Tongue (tissue), 2 donors: ENCODE measurements around the gene MCRIP2. TPM values are rescaled to one million over a fixed set of nuclear protein-coding genes. Genes with fewer than 3 reads are reported as not detected.

ENCODE experiments used
- DNase-seq: peaks from one replicate; pipeline ENCODE4 v3.0.0-alpha.2; 2015
- total RNA-seq: library from RNA; depleted of rRNA; stranded (reverse); fragments of >200 nt; gene quantifications from one replicate; pipeline ENCODE4 v1.2.3, GENCODE V29; 2014

Gene MCRIP2
- total RNA-seq, 1 donor from 2014 or later, result 19.7 TPM

DNA sequence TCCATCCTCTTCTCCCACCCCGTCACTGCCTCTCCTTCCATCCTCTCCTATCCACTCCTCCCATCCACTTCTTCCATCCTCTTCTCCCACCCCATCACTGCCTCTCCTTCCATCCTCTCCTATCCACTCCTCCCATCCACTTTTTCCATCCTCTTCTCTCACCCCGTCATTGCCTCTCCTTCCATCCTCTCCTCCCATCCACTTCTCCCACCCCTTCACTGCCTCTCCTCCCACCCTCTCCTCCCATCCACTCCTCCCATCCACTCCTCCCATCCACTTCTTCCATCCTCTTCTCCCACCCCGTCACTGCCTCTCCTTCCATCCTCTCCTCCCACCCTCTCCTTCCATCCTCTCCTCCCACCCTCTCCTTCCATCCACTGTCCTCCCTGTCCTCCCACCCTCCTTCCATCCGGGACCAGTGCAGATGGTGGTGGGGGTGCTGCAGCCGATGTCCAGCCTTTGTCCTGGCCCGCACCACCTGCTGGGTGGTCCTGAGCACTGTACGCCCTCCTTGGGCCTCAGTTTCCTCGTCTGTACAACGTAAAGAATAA lies 9.7 kb upstream of the MCRIP2 start:
- no peak for DNase-seq

DNA sequence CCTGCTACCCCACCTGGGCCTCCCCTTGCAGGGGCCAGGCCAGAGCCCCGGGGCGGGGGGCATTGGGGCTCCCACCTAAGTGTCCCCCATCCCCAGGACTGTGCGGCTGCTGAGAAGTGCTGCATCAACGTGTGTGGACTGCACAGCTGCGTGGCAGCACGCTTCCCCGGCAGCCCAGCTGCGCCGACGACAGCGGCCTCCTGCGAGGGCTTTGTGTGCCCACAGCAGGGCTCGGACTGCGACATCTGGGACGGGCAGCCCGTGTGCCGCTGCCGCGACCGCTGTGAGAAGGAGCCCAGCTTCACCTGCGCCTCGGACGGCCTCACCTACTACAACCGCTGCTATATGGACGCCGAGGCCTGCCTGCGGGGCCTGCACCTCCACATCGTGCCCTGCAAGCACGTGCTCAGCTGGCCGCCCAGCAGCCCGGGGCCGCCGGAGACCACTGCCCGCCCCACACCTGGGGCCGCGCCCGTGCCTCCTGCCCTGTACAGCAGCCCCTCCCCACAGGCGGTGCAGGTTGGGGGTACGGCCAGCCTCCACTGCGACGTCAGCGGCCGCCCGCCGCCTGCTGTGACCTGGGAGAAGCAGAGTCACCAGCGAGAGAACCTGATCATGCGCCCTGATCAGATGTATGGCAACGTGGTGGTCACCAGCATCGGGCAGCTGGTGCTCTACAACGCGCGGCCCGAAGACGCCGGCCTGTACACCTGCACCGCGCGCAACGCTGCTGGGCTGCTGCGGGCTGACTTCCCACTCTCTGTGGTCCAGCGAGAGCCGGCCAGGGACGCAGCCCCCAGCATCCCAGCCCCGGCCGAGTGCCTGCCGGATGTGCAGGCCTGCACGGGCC lies 8.9 kb upstream of the MCRIP2 start:
- no peak for DNase-seq

DNA sequence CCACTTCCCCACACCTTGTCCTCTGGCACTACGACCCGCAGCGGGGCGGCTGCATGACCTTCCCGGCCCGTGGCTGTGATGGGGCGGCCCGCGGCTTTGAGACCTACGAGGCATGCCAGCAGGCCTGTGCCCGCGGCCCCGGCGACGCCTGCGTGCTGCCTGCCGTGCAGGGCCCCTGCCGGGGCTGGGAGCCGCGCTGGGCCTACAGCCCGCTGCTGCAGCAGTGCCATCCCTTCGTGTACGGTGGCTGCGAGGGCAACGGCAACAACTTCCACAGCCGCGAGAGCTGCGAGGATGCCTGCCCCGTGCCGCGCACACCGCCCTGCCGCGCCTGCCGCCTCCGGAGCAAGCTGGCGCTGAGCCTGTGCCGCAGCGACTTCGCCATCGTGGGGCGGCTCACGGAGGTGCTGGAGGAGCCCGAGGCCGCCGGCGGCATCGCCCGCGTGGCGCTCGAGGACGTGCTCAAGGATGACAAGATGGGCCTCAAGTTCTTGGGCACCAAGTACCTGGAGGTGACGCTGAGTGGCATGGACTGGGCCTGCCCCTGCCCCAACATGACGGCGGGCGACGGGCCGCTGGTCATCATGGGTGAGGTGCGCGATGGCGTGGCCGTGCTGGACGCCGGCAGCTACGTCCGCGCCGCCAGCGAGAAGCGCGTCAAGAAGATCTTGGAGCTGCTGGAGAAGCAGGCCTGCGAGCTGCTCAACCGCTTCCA lies 8.1 kb upstream of the MCRIP2 start:
- DNase-seq, result no peak

DNA sequence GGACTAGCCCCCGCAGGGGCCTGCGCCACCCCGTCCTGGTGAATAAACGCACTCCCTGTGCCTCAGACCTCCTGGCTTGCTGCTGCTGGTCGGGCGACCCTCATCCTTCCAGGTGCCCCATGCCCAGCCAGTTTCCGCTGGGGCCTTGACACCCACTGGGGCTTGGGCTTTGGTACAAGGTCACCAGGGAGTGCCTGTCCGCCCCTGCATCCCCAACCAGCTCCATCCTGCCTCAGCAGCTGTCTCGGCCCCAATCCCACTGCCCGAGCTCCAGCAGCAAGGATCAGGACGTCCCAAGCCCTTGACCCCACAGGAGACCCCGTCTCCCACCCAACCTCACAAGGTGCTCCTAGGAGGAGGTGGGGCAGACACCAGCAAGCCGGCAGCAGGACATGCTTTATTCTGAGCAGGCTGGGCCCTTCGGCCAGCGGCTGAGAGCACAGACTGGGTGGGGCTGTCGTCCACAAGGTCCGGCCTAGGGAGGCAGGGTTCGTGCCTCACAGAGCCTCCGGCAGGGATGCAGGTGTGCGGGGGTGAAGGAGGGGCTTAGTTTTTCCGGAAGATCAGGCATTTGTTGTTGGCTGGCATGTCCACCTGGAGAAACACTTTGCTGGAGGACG lies 7.5 kb upstream of the MCRIP2 start:
- no peak for DNase-seq

DNA sequence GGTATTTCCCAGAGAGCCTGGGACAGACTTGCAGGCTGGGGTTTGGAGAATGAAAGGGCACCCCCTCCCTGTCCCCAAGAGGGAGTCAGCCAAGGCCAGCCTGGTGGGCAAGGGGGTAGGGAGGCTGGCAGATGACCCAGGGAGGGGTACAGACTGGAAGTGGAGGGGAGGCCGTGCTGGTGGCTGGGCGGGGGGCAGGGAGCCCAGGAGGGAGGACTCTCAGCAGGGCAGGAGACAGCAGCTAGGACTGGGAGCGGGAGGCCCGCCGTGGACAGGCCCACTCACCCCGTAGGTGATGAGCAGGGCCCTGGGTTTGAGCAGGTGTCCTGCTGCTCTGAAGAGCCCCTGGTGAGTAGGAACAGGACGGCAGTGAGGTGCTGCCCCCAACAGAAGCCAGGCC lies 6.6 kb upstream of the MCRIP2 start:
- DNase-seq, result no peak

DNA sequence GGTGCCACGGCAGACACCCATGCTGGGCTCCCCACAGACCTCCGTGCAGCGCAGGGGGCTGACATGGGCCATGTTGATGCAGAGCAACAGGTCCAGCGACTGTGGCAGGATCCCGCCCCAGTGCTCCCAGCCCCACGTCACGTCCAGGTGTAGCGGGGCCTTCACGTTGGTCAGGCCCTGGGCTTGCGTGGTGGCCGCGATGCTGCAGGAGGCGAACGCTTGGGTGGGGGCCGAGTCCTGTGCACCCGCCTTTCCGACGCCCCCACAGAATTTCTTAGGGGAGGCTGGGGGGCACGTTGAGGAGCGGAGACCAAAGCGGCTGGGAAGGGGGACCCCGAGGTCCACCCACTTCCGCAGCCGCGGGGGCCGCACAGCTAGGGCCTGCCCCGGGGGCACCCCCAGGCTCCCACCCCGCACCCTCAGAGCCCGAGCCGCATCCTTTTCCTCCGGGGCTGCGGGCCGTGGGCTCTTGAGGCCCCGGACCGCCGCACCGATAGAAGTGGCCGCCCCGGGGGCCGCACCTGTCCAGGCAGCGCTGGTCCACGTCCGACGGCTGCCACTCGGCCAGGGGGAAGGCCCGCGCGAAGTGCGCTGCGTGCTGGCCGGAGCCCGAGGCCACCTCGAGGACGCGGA lies 5.9 kb upstream of the MCRIP2 start:
- DNase-seq, result no peak

DNA sequence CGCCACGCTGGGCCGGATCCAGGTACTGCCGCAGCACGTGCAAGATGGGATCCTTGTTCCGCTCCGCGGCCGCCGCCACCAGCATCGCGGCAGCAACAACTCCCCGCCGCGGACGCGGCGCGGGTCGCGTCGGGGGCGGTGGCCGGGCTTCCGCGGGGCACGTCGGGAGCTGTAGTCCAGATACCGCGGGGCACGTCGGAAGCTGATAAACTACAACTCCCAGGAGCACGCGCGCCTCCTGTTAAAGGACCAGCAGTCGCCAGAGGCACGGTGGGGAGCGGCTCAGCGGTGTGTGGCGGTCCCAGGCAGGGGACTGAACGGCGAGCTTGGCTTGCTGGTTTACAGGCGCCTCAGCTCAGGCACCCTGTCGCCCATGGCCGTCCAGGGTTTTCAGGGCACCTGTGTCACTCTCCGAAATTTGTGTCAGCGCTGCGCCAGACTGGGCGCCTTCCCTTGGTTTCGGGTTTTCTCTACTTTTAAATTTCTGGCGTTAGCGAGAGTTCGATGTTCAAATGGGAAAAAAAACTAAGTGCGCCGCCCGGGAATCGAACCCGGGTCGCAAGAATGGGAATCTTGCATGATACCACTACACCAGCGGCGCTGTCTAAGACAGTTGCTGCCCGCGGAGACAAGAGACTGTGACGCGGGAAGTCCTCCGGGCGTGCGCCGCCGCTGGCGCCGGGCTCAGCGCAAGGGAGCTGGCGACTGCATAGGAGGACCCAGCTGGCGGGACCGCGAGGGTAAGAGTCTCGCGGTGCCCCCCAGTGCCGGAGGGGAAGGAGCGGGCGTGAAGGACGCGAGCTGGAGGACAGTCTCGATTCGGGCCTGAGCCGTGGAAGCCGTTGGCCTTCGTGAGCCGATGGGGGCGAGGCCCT lies 5.2 kb upstream of the MCRIP2 start, which contains the start of gene METTL26:
METTL26 (minus strand) TSS at position 100 of the 875 bp plus-strand sequence; CDS start at position 85, 15 bp downstream.
- DNase-seq, result peak; percentile 98

DNA sequence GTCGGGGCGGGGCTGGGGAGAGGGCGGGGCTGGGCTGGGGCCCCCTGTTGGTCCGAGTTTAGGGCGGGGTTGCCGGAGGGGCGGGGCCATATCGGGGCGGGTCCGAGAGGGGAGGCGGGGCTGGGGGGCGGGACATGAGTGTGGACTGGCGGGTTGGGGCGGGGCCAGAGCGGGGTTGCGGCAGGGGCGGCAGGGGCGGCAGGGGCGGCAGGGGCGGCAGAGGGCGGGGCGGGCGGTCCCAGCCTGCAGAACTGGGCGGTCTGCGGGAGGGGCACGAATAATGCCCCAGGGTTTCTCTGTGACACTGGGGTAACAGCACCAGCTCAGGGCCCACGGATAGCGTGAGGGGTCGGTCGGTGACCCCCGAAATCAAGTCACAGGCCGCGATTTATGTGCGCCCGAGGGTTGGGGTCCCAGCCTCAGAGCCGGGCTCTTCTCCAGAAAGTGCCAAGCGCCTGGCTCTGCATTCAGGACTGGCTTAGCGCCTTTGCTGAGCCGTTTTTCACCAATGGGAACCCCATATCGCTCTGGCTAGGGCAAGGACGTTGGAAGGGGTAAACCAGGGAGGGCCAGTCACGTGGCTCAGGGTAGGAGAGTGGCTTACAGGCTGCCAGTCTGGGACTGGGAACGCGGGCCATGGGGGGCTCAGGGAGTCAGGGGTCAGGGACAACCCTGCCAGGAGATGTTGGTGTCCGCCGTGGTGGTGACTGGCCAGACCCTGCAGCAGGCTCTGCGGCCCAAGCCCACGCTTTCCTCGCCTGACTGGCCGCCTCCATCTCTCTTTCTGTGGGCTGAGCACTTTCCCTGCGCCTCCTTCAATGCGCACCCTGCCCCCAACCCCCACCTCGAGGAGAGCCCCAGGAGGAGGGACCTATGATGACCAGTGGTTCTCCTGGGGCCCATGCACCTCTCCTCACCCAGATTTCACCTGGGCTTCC lies 4.3 kb upstream of the MCRIP2 start:
- DNase-seq, result peak; percentile 96

DNA sequence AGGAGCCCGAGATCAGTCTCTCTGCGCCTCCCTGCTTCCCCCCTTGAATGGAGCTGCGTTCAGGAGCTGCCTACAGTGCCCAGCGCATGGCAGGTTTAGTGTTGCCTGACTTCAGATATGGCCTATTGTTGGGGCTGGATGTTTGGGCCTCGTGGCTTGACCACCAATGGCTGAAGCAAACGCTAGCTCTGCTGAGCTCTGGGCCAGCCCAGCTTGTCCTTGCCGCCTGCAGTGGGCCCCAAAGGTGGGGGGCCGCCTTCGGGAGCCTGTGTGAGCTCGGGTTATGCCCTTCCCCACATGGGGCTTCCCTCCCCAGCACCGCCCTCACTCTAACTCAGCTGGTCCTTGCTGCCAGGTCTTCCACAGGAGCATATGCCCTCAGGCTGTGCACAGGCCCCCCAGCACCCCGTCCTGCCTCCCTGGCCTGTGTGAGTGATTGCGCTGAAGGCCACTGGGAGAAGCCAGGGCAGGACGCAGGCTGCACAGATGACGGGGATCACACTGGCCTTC lies 3.5 kb upstream of the MCRIP2 start:
- DNase-seq, result no peak

DNA sequence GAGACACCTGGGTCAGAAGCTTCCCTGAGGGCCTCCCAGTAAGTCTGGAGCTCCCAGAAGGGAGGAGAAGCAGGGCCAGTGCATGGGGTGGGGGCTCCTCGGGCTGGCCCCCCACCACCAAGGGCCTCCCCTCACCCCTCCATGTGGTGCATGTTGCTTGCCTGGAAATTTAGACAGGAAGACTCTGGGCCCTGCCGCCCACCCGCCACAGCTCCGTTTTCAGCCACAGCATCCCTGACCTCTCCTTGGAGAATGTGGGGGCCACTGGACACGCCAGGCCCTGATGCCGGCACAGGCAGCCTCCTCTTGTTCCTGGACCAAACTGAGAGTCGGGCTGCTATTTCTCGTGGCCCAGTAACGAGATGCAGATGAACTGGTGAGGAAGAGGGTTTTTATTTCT lies 2.8 kb upstream of the MCRIP2 start:
- no peak for DNase-seq

DNA sequence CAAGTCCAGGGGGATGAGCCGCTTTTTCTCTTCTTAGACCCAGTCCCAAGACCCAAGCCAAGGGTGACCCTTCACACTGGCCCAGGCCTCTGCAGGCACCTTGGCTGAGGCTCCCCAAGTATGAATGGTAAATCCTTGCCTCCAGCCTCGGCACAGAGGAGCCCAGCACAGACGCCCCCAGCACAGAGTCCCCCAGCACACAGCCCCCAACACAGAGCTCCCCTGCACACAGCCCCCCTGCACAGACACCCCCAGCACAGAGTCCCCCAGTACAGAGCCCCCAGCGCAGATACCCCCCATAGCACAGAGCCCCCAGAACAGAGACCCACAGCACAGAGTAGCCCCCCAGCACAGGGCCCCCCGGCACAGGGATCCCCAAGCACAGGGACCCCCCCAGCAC lies 1.0 kb upstream of the MCRIP2 start:
- no peak for DNase-seq

DNA sequence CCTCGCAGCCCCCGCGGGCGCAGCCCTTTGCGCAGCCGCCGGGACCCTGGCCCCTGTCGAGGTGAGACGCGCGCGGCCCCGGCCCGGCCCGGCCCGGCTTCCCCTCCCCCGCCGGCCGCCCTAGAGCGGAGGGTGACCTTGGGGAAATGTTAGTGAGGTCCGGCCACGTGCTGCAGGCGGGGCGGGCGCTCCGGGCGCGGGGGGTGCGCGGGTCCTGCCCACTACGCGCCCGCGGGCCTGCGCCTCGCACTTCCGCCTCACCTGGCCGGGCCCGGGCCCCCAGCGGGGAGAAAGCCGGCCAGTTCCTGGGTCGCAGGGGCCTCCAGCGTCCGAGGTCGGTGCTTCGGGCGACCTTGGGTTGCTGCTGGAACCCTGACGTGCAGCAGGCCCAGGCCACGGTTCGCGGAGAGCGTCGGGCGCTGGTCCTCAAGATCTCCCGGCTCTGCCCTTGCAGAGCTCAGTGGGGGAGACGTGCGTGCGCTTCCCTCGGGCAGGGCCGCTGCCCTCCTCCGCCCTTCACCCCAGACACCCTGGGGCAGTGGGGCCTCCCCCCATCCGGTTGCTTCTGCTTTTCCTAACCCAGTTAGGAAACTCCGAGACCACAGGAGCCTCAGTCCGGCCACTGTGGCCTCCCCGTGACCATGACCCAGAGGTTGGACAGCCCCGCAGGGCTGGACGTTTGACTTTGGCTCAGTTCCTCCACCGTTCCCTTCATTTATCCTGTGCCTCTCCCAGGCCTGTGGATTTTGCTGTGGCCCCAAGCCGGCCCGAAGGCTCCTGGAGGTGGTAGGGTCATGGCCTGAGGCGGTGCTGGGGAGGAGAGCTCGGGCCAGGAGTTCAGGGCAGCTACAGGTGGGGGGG lies 791 bp downstream of the MCRIP2 start:
- no peak for DNase-seq

DNA sequence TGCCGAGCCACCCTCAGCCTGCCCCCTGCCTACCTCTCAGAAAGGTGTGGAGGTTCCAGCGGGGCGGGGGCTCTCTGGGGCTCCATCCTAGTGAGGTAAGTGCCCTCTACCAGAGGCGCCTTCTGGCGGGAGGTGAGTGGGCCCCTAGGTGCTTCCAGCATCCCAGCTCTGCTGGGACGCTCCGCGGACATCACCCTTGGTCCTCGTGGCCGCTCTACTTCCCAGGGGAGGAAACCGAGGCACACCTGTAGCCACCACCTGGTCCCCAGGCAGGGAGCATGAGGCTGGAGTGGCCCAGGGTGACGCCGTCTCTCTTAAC lies 1.4 kb downstream of the MCRIP2 start:
- DNase-seq, result no peak

DNA sequence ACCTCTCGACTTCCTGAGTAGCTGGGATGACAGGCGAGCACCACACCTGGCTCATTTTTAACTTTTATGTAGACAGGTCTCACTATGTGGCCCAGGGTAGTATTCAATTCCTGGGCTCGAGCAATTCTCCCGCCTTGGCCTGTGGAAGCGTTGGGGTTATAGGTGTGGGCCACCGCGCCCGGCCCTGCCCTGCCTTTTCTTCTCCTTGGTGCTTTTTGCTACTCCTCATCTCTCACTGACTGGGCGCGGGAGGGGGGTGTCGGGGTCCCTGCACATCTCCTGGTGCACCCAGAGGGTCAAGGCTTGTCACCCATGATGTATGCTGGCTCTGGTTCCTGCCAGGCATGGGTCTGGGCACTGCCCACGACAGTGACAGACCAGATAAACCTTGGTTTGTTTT lies 2.9 kb downstream of the MCRIP2 start:
- DNase-seq, result no peak

DNA sequence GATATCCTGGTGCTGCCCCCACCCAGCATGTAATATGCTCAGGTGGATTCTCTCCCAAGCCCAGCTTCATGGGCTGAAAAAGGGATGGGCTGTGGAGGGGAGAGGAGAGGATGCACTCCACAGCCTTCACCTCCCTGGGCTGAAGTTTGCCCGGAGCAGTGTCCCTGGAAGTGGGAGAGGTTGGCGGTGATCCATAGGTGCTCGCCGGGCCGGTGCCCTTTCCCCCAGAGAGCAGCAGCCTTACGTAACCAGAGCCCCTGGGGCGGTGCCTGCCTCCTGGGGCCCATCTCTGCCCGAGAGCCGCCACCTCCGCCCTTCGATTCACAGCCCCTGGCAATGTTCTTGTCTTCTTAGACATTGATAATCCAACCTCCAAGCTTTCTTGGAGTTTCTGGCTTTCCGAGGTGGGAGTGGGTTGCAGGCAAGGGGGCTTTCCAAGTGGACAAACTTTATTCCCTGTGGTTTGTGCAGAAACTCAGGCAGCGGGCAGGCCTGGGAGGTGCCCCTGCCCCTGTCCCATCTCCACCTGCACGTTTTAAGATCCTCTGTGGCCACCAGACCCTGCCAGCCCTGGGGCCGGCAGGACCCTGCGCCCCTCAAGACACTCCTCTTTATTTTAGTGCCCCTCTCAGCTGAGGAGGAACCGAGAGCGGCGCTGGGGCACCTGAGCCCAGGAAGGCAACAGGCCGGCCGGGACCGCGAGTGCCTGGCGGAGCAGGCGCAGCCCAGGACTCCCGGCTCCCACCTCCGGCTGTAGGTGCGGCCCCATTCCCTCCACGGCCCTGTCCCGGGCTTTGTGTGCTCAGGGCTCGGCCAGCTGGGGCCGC lies 4.4 kb downstream of the MCRIP2 start:
- DNase-seq, result no peak

DNA sequence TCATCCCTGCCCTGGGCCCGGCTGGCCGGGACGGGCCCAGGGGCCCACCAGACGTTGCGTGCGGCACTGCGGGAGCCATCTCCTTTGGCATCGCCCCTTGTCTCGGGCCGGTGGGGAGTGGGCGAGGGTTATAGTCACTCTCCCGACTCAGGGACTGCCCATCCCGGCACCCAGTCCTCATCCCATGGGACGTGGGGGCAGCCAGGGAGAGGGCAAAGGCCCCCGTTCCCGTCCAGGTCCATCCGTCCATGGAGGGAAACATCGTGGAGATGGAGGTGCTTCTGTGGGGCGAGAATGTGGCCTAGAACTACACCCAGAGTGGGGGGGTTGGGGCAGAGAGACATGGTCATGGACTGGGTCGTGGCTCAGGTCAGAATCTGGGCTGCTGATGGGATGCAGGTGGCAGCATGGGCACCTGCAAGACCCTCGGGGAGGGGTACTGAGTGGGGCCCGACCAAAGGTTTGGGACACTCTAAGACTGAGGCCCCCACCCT lies 5.1 kb downstream of the MCRIP2 start:
- DNase-seq, result no peak

DNA sequence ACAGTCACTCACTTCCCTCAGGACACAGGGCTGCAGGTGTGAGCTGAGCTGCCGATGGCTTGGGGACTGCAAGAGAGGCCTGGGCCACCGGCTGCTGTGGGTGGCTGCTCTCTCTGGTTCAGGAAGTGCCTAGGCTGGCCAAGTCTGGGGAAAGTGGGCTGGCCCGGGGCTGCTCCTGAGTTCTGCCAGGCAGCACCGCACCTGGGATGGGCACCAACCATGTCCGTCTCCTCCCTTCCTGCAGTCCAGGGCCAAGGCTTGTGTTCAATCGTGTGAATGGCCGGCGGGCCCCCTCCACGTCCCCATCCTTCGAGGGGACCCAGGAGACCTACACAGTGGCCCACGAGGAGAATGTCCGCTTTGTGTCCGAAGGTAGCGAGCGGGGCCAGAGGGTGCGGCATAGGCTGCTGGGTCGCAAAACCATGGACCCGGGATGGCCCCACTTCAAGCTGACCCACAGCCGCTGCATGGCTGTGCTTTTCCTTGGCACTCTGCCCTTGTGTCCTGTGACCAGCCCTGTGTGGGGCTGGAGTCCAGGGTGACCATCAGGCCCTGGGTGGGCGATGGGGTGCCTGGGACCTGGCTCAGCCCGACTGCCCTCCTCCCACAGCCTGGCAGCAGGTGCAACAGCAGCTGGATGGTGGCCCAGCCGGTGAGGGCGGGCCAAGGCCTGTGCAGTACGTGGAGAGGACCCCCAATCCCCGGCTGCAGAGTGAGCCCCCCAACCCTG lies 5.7 kb downstream of the MCRIP2 start:
- no peak for DNase-seq
